ENCODE results near the gene SLC35G3.
"Not testable (repeated sequence)": the region's sequence is repeated elsewhere in the genome, so short reads cannot be mapped to it uniquely, and the experiment has no call there.

Gene SLC35G3

GRCh38 chr17:35162755-35163154 lies 31.4 kb downstream of the SLC35G3 start:
- DNase-seq, result no peak

- DNase-seq, result no peak
Measured at GRCh38 chr17:35161281-35161761, 32.9 kb downstream of the SLC35G3 start.

- DNase-seq, result no peak
Measured at GRCh38 chr17:35160354-35161201, 33.6 kb downstream of the SLC35G3 start.

GRCh38 chr17:35159940-35160339 lies 34.3 kb downstream of the SLC35G3 start:
- DNase-seq, result no peak

GRCh38 chr17:35155246-35155645 lies 38.9 kb downstream of the SLC35G3 start:
- DNase-seq, result no peak

GRCh38 chr17:35154196-35155165 lies 39.7 kb downstream of the SLC35G3 start:
- DNase-seq, result no peak

- no peak for DNase-seq
Measured at GRCh38 chr17:35152421-35153140, 41.6 kb downstream of the SLC35G3 start.

GRCh38 chr17:35151080-35151479 lies 43.1 kb downstream of the SLC35G3 start:
- DNase-seq, result not testable (repeated sequence)

GRCh38 chr17:35149941-35150340 lies 44.3 kb downstream of the SLC35G3 start:
- no peak for DNase-seq

- DNase-seq, result no peak
Measured at GRCh38 chr17:35148144-35148543, 46.0 kb downstream of the SLC35G3 start.

GRCh38 chr17:35147375-35147905 lies 46.8 kb downstream of the SLC35G3 start, which contains the start of gene UNC45B:
Gene UNC45B (plus strand): TSS chr17:35147817. CDS start chr17:35148264, 447 bp downstream.
- DNase-seq, result no peak

- no peak for DNase-seq
Measured at GRCh38 chr17:35146214-35146833, 47.9 kb downstream of the SLC35G3 start.

GRCh38 chr17:35144840-35145239 lies 49.4 kb downstream of the SLC35G3 start:
- no peak for DNase-seq

Data from NCI-H2029 treated with DMSO at 0.1 percent for 48 hours (cell line).